WTC11 (cell line): ENCODE results near the gene ABCA13. TPM values are rescaled to one million over a fixed set of nuclear protein-coding genes. Genes with fewer than 3 reads are reported as not detected.

Experiments used
- ATAC-seq: fragments of 200-7000 bp; cut with Tn5 transposase; 2 replicates; pipeline ENCODE4 v1.10.0; 2021; ENCODE audit warnings: mild to moderate bottlenecking, moderate library complexity
- CTCF ChIA-PET: fragments of 300-600 bp; sonication (Branson Sonifier 250); formaldehyde crosslinking; loops from one replicate; lab custom pipeline; 2021; ENCODE audit warnings: antibody characterized with exemption; lab: Charles Lee
- POLR2A ChIA-PET: fragments of 350-600 bp; sonication (Branson Sonifier 250); formaldehyde crosslinking; loops from one replicate; lab custom pipeline; 2021; ENCODE audit warnings: antibody characterized with exemption; lab: Charles Lee
- DNase-seq: peaks from one replicate; pipeline ENCODE4 v3.0.0; 2021; ENCODE audit warnings: low spot score
- H3K27ac Mint-ChIP-seq: 2 replicates; pipeline ENCODE4 v1.8.0; 2021; ENCODE audit warnings: mixed read lengths
- H3K27me3 Mint-ChIP-seq: 2 replicates; pipeline ENCODE4 v1.8.0; 2021; ENCODE audit warnings: low read depth, mild to moderate bottlenecking, moderate library complexity, mixed read lengths
- H3K36me3 Mint-ChIP-seq: 2 replicates; pipeline ENCODE4 v1.8.0; 2021; ENCODE audit warnings: mixed read lengths
- H3K4me1 Mint-ChIP-seq: 2 replicates; pipeline ENCODE4 v1.8.0; 2022; ENCODE audit warnings: mixed read lengths
- H3K4me3 Mint-ChIP-seq: 2 replicates; pipeline ENCODE4 v1.8.0; 2021; ENCODE audit warnings: mild to moderate bottlenecking, moderate library complexity, mixed read lengths
- H3K9me3 Mint-ChIP-seq: 2 replicates; pipeline ENCODE4 v1.8.0; 2021; ENCODE audit warnings: mixed read lengths
- CREB1 ChIP-seq: sonication (generic); formaldehyde crosslinking; IDR thresholded peaks from 2 replicates; pipeline ENCODE4 v1.8.0; 2023; ENCODE audit warnings: mild to moderate bottlenecking, missing genetic modification reagents
- EMX1 ChIP-seq: fragments of 250-450 bp; sonication (Bioruptor Pico); IDR thresholded peaks from 2 replicates; pipeline ENCODE4 v1.8.0; 2021; ENCODE audit warnings: mild to moderate bottlenecking
- HMGA2 ChIP-seq: fragments of 250-450 bp; sonication (Bioruptor Pico); IDR thresholded peaks from 2 replicates; pipeline ENCODE4 v1.4.0; 2021; ENCODE audit warnings: mild to moderate bottlenecking, moderate library complexity
- NFATC4 ChIP-seq: fragments of 250-450 bp; sonication (Bioruptor Pico); IDR thresholded peaks from 2 replicates; pipeline ENCODE4 v1.9.0; 2021; ENCODE audit warnings: mild to moderate bottlenecking
- PRRX2 ChIP-seq: fragments of 250-450 bp; sonication (Bioruptor Pico); IDR thresholded peaks from 2 replicates; pipeline ENCODE4 v1.8.0; 2021; ENCODE audit warnings: mild to moderate bottlenecking
- TEAD1 ChIP-seq: sonication (generic); formaldehyde crosslinking; IDR thresholded peaks from 2 replicates; pipeline ENCODE4 v1.8.0; 2022; ENCODE audit warnings: mild to moderate bottlenecking, missing genetic modification reagents
- TP53 ChIP-seq: sonication (generic); formaldehyde crosslinking; IDR thresholded peaks from 2 replicates; pipeline ENCODE4 v1.8.1; 2023; ENCODE audit warnings: mild to moderate bottlenecking, missing genetic modification reagents
- USF1 ChIP-seq: sonication (generic); formaldehyde crosslinking; IDR thresholded peaks from 2 replicates; pipeline ENCODE4 v1.8.0; 2022; ENCODE audit warnings: mild to moderate bottlenecking, missing genetic modification reagents
- USF2 ChIP-seq: sonication (generic); formaldehyde crosslinking; IDR thresholded peaks from 2 replicates; pipeline ENCODE4 v1.8.1; 2023; ENCODE audit warnings: mild to moderate bottlenecking, missing genetic modification reagents, moderate library complexity
- ZMAT4 ChIP-seq: fragments of 250-450 bp; sonication (Bioruptor Pico); IDR thresholded peaks from 2 replicates; pipeline ENCODE4 v1.9.0; 2021; ENCODE audit warnings: mild to moderate bottlenecking
- ZNF219 ChIP-seq: sonication (generic); formaldehyde crosslinking; IDR thresholded peaks from 2 replicates; pipeline ENCODE4 v1.8.0; 2023; ENCODE audit warnings: missing genetic modification reagents, mild to moderate bottlenecking, borderline replicate concordance
- total RNA-seq: library from RNA; stranded (reverse); gene quantifications from 3 replicates; pipeline ENCODE4 v1.2.3, GENCODE V29; 2021
- TF ChIP-seq, protein P1 (sequence below): sonication (generic); formaldehyde crosslinking; IDR thresholded peaks from 2 replicates; pipeline ENCODE4 v1.8.1; 2022; ENCODE audit warnings: missing genetic modification reagents, borderline replicate concordance
- TF ChIP-seq, protein P2 (sequence below): sonication (generic); formaldehyde crosslinking; IDR thresholded peaks from 2 replicates; pipeline ENCODE4 v1.8.1; 2023; ENCODE audit warnings: mild to moderate bottlenecking, missing genetic modification reagents, moderate library complexity
- TF ChIP-seq, protein P3 (sequence below): sonication (generic); formaldehyde crosslinking; IDR thresholded peaks from 2 replicates; pipeline ENCODE4 v1.8.1; 2023; ENCODE audit warnings: mild to moderate bottlenecking, missing genetic modification reagents
- TF ChIP-seq, protein P4 (sequence below): sonication (generic); formaldehyde crosslinking; IDR thresholded peaks from 2 replicates; pipeline ENCODE4 v1.8.1; 2022; ENCODE audit warnings: mild to moderate bottlenecking, moderate library complexity, missing genetic modification reagents
- TF ChIP-seq, protein P5 (sequence below): fragments of 250-450 bp; sonication (Bioruptor Pico); IDR thresholded peaks from 2 replicates; pipeline ENCODE4 v1.8.0; 2021; ENCODE audit warnings: mild to moderate bottlenecking
- TF ChIP-seq, protein P6 (sequence below): sonication (generic); formaldehyde crosslinking; IDR thresholded peaks from 2 replicates; pipeline ENCODE4 v1.8.0; 2023; ENCODE audit warnings: missing genetic modification reagents, mild to moderate bottlenecking, borderline replicate concordance

The ABCA13 gene
- total RNA-seq, 1 experiment from 2014 or later, result 0.04 TPM

GRCh38 chr7:48259463-48260280 is 88.4 kb downstream of the ABCA13 start (continued):
- TF ChIP-seq, protein P1, sequence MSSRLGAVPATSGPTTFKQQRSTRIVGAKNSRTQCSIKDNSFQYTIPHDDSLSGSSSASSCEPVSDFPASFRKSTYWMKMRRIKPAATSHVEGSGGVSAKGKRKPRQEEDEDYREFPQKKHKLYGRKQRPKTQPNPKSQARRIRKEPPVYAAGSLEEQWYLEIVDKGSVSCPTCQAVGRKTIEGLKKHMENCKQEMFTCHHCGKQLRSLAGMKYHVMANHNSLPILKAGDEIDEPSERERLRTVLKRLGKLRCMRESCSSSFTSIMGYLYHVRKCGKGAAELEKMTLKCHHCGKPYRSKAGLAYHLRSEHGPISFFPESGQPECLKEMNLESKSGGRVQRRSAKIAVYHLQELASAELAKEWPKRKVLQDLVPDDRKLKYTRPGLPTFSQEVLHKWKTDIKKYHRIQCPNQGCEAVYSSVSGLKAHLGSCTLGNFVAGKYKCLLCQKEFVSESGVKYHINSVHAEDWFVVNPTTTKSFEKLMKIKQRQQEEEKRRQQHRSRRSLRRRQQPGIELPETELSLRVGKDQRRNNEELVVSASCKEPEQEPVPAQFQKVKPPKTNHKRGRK (CRISPR knock-in tag), result no peak
- TF ChIP-seq, protein P2, sequence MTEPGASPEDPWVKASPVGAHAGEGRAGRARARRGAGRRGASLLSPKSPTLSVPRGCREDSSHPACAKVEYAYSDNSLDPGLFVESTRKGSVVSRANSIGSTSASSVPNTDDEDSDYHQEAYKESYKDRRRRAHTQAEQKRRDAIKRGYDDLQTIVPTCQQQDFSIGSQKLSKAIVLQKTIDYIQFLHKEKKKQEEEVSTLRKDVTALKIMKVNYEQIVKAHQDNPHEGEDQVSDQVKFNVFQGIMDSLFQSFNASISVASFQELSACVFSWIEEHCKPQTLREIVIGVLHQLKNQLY (CRISPR knock-in tag), result no peak
- TF ChIP-seq ZNF219 (CRISPR knock-in tag) (no peak), USF2 (CRISPR knock-in tag) (no peak), USF1 (CRISPR knock-in tag) (no peak), PRRX2 (CRISPR knock-in tag) (no peak), TP53 (CRISPR knock-in tag) (no peak), TEAD1 (CRISPR knock-in tag) (no peak), HMGA2 (CRISPR knock-in tag) (no peak), NFATC4 (CRISPR knock-in tag) (no peak)
- TF ChIP-seq, protein P3, sequence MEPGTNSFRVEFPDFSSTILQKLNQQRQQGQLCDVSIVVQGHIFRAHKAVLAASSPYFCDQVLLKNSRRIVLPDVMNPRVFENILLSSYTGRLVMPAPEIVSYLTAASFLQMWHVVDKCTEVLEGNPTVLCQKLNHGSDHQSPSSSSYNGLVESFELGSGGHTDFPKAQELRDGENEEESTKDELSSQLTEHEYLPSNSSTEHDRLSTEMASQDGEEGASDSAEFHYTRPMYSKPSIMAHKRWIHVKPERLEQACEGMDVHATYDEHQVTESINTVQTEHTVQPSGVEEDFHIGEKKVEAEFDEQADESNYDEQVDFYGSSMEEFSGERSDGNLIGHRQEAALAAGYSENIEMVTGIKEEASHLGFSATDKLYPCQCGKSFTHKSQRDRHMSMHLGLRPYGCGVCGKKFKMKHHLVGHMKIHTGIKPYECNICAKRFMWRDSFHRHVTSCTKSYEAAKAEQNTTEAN, result no peak
- TF ChIP-seq, protein P4, sequence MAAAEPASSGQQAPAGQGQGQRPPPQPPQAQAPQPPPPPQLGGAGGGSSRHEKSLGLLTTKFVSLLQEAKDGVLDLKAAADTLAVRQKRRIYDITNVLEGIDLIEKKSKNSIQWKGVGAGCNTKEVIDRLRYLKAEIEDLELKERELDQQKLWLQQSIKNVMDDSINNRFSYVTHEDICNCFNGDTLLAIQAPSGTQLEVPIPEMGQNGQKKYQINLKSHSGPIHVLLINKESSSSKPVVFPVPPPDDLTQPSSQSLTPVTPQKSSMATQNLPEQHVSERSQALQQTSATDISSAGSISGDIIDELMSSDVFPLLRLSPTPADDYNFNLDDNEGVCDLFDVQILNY, result no peak
- TF ChIP-seq, protein P5, sequence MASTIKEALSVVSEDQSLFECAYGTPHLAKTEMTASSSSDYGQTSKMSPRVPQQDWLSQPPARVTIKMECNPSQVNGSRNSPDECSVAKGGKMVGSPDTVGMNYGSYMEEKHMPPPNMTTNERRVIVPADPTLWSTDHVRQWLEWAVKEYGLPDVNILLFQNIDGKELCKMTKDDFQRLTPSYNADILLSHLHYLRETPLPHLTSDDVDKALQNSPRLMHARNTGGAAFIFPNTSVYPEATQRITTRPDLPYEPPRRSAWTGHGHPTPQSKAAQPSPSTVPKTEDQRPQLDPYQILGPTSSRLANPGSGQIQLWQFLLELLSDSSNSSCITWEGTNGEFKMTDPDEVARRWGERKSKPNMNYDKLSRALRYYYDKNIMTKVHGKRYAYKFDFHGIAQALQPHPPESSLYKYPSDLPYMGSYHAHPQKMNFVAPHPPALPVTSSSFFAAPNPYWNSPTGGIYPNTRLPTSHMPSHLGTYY, result no peak

- DNase-seq, result no peak
- Mint-ChIP-seq H3K27me3 (no peaks in the 10 kb centered on the region), H3K27ac (no peak overlapping the region), H3K36me3 (no peaks in the 10 kb centered on the region), H3K4me1 (0 out of 2 replicates have a peak, but pooled peaks cover 3% of the 10 kb centered on the region), H3K4me3 (no peak overlapping the region), H3K9me3 (no peaks in the 10 kb centered on the region)
- ATAC-seq, result no peak
- POLR2A ChIA-PET, result no interaction called here
- CTCF ChIA-PET, result no interaction called here
- TF ChIP-seq EMX1 (no peak), NFATC4 (CRISPR knock-in tag) (no peak), USF2 (CRISPR knock-in tag) (no peak), ZNF219 (CRISPR knock-in tag) (no peak), ZMAT4 (CRISPR knock-in tag) (no peak), CREB1 (CRISPR knock-in tag) (no peak)
- TF ChIP-seq, protein P6, sequence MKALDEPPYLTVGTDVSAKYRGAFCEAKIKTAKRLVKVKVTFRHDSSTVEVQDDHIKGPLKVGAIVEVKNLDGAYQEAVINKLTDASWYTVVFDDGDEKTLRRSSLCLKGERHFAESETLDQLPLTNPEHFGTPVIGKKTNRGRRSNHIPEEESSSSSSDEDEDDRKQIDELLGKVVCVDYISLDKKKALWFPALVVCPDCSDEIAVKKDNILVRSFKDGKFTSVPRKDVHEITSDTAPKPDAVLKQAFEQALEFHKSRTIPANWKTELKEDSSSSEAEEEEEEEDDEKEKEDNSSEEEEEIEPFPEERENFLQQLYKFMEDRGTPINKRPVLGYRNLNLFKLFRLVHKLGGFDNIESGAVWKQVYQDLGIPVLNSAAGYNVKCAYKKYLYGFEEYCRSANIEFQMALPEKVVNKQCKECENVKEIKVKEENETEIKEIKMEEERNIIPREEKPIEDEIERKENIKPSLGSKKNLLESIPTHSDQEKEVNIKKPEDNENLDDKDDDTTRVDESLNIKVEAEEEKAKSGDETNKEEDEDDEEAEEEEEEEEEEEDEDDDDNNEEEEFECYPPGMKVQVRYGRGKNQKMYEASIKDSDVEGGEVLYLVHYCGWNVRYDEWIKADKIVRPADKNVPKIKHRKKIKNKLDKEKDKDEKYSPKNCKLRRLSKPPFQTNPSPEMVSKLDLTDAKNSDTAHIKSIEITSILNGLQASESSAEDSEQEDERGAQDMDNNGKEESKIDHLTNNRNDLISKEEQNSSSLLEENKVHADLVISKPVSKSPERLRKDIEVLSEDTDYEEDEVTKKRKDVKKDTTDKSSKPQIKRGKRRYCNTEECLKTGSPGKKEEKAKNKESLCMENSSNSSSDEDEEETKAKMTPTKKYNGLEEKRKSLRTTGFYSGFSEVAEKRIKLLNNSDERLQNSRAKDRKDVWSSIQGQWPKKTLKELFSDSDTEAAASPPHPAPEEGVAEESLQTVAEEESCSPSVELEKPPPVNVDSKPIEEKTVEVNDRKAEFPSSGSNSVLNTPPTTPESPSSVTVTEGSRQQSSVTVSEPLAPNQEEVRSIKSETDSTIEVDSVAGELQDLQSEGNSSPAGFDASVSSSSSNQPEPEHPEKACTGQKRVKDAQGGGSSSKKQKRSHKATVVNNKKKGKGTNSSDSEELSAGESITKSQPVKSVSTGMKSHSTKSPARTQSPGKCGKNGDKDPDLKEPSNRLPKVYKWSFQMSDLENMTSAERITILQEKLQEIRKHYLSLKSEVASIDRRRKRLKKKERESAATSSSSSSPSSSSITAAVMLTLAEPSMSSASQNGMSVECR (CRISPR knock-in tag), result no peak
Measured at GRCh38 chr7:48261696-48262095, 90.4 kb downstream of the ABCA13 start.
